C1 segment of cervical spinal cord (tissue), 14 donors: ENCODE results near the gene CEP41.

Experiments used
- DNase-seq, 14 donors: peaks; one replicate each; lab custom pipeline; 2025; lab: John Stamatoyannopoulos, UW

The CEP41 gene

DNA sequence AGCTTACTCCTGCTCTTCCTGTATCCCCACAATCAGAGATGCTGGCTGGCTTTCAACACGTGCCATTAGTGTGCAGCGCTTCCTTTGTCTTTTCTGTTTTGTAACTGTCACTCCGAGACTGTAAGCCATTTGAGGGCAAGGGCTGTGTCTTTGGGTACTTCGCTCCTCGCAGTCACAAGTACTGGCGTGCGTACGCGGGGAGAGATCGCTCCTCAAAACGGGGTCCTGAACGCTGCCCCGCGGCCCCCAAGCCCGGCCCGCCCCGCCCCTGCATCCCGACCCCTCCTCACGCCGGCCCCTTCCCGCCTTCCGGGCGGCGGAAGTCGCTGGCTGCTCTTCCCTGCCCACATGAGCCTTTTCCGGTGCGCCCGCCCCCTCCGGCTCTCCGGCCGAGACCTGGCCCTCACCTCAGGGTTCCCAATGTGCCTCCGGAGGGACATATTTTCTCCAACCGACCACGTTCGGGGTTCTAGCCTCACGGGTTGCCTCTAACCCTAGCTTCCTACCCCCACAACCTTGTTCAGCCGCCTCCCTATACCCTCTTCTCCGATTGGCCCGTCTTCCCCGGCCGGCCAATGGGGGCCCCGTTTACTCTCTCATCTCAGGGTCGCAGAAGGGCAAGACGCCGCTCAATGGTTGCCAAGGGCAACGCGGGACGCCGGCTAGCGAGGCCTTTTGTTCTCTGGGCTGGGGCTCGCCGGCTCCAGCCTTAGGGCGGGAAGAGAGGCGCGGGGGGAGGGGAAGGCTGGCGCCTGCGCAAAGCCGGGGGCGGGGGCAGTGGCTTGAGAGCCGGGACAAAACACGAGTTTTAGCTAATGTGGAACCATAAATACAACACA is at the start of gene CEP41:
Gene CEP41 (minus strand): TSS at position 490 of the 839 bp plus-strand sequence. CDS start 50 bp downstream, at position 440.
- DNase-seq = peak; percentile 49 to 98 (median 94)

GRCh38 chr7:130490311-130490791 is 49.5 kb upstream of the CEP41 start:
- no peak for DNase-seq

- no peak for DNase-seq
These were observed 48.5 kb upstream of the CEP41 start for GRCh38 chr7:130489140-130489983.

- DNase-seq = no peak
These were observed 47.8 kb upstream of the CEP41 start for GRCh38 chr7:130488392-130489139.

DNA sequence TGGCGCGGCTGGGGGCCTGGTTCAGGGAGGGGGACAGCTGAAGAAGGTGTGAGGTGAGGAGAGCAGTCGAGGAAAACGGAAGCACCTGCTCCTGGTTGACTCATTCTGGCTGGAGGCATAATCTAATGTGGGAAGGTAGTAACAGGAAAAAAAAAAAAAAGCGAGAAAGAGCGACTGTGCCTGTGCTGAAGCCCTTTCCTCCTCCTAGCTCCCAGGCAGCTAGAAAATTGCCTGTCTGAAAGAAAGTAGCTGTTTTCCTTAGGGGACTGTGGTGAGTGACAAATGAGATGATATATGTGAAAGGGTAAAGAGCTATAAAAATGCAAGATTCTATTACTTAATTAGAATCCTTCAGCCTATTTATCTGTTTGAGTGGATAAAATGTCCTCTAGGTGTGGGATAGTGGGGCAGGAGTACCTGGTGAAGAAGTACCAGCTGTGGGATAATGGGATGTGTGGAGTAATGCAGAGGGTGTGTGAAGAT is 46.2 kb upstream of the CEP41 start:
- DNase-seq = no peak

DNA sequence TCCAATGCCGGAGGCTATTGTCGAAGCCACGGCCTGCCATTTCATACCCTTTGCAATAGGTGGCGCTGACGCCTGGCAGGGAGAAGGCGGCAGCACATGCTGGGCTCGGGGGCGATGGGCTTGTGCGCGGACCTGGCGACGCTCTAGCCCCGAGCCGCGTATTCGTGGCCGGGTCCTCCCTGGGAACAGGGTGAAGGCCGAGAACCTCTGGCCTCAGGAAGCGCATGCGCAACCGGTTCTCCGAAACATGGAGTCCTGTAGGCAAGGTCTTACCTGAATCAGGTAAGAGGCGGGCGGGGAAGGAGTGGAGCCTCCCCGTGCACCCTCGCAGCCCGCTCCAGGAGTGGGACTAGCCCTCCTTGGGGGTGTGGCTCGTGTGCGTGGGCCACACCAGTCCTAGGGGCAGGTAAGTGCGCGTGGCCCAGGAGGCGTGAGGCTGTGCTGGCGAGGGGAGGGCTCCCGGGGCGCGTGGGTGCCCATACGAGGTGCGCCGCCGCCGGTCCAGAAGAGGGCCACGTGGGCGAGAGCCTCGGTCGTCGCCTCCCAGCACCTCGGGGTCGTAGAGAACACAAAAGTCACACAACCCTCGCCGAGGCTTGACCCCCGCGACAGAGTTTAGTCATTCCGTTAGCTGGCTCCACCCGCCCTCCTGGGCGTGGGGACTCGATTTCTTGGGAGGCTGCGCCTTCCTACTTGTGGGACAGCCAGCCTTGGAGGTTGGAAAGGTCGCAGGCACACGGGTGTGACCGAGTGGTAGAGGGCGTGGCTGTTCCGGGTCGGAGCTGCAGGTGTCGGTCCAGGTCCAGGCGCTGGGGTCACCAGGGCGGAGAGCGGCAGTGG is 45.5 kb upstream of the CEP41 start:
- peak in 3 of 14 donors; percentile 27 to 54 (median 30) for DNase-seq

DNA sequence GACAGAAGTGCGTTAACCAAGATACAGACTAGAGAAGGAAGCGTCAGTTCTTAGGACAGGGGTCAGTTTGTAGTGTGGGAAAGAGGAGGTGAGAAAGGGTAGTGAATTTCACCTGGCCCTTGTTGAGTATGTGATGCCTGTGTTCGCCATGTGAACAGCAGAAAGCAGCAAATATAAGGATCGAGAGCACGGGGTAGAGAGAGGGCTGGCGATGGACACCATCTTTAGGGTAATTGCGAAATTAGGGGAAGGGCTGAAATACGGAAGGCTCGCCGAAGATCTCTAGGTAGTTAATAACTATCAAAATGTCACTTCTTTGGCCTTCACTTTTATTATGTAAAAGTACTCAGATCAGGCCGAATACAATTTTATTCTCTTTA is 44.9 kb upstream of the CEP41 start:
- no peak for DNase-seq

DNA sequence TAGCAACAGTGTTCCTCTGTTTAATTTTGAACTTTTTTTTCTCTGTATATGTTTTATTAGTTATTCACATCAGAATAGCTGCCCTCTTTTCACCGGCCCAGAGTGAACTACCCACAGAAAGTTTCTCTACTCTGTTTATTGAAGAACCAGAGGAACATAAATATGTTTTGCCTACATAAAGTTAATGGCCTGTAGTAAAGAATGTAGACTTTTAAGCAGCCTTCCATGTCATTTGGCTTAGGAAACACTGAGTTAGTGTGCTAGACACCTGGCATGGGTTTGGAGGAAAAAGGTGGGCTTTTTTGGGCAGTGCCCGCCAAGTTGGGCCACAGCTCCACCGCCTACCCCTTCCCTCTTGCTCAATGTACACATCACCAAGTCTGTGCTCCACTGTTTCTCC is 42.2 kb upstream of the CEP41 start:
- no peak for DNase-seq

GRCh38 chr7:130481898-130482297 is 41.1 kb upstream of the CEP41 start:
- no peak for DNase-seq

- no peak for DNase-seq
These were observed 39.0 kb upstream of the CEP41 start for GRCh38 chr7:130479716-130480400.

- no peak for DNase-seq
These were observed 38.2 kb upstream of the CEP41 start for GRCh38 chr7:130478991-130479390.

DNA sequence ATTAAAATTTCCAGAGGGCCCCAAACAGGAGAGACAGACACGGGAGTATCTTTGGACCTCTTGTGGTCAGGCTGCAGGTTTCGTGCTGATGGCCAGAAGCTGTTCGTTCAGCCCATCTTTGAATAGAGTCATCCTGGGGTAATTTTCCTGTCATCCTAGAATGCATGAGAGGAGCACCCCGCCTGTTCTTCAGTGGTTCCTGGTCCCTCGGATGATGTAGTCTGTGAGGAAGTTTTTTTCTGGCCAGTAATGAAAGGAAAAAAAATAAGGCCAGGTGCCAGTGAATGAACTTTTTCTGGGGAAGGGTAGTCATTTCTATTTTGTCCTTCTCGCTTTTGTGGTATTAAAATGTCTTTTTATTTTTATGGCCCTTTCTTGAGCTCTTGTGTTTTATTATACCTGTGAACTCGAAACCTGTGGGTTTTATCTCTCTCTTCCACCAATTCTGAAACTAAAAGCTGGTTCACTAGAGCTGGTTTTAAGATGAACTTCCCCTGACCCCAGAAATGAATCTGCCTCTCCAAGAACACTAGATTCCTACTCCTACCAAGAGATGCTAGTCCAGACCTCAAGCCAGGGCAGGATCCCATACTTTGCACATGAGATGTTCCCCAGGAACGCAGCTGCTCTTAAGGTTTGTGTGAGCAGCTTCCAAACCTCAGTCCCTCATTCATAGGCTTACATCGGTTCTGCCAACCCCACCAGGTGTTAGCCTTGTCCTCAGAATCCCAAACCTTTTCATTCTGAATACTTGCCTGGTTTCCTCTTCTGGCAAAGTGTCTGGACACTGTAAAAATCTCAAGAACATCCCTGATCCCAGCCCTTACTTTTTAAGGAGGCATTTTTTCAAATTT is 35.7 kb upstream of the CEP41 start:
- no peak for DNase-seq

DNA sequence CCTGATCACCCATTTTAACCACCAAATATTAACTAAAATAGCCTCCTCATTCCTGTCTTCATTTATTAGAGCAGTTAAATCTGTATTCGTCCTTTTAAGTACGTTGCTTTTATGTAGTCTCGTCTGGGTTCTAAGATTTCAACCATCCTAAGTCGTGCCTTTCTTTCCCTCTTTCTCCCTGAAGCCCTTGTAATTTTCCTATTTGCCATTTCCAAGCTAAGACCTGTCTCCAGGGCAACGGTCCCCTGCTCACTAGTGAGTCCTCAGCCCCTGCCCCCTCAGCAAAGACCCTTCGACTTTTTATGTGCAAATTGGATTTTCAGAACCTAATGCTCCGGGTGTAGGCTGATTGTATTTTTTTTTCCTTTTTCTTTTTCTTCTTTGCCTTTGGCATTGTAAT is 35.0 kb upstream of the CEP41 start:
- DNase-seq = no peak

GRCh38 chr7:130473876-130474275 is 33.1 kb upstream of the CEP41 start:
- DNase-seq = no peak

- no peak for DNase-seq
These were observed 32.5 kb upstream of the CEP41 start for GRCh38 chr7:130473289-130473688.

- no peak for DNase-seq
These were observed 31.2 kb upstream of the CEP41 start for GRCh38 chr7:130471974-130472373.

- no peak for DNase-seq
These were observed 27.8 kb upstream of the CEP41 start for GRCh38 chr7:130468612-130469011.

DNA sequence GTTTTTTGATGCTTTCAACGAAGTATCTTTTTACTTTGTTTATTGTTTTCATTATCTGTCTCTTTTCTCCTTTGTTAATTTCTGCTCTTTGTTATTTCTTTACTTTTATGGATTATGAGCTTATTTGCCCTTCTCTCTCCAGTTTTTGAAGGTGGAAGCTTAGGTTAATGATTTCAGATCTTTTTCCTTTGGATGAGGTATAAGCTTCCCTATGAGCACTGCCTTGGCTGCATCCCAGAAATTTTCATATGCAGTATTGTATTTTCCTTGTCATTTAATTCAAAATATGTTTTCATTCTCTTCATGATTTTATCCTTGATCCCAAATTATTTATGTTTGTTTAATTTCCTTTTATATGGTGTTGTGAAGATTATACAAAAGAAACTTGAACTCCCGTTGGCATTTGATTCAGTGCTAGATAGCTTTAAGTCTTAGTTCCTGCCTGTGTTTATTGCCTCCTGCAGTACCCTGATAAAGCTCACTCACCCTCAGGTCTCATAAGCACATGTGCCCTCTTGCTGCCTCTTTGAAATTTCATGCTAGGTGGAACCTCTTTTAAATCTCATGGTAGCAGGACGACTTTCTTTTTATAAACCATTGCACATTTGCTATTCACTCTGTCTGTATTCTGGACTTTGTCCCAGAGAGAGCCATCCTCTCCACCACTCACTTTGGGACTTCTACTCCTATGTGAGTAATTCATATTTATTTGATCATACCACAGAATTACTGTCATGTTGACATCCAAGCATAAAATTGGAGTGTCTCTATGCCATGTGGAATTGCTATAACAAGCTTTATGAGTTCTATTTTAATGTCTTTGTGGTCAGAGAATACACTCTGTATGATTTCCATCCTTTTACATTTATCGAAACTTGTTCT is 23.0 kb upstream of the CEP41 start:
- DNase-seq = no peak
